ENCODE results near the gene PROKR1.
"Not testable (repeated sequence)": the region's sequence is repeated elsewhere in the genome, so short reads cannot be mapped to it uniquely, and the experiment has no call there.

Gene PROKR1

GRCh38 chr2:68643011-68643873 lies at the start of gene PROKR1:
Gene PROKR1, plus strand, starts transcription at chr2:68643579. Its CDS starts 2,243 bp downstream, at chr2:68645822.
- peak; percentile 11 for DNase-seq

GRCh38 chr2:68594041-68594440 lies 49.3 kb upstream of the PROKR1 start:
- DNase-seq = peak; percentile 10

- DNase-seq = peak; percentile 63
Measured at GRCh38 chr2:68594674-68595492, 48.5 kb upstream of the PROKR1 start.

GRCh38 chr2:68595493-68595785 lies 47.9 kb upstream of the PROKR1 start:
- DNase-seq = not testable (repeated sequence)

GRCh38 chr2:68600495-68600894 lies 42.9 kb upstream of the PROKR1 start:
- not testable (repeated sequence) for DNase-seq

- no peak for DNase-seq
Measured at GRCh38 chr2:68603059-68603458, 40.3 kb upstream of the PROKR1 start.

GRCh38 chr2:68604077-68604476 lies 39.3 kb upstream of the PROKR1 start:
- DNase-seq = no peak

- DNase-seq = no peak
Measured at GRCh38 chr2:68605939-68606338, 37.4 kb upstream of the PROKR1 start.

GRCh38 chr2:68606759-68607158 lies 36.6 kb upstream of the PROKR1 start:
- DNase-seq = no peak

GRCh38 chr2:68607837-68608236 lies 35.5 kb upstream of the PROKR1 start:
- no peak for DNase-seq

GRCh38 chr2:68612765-68613519 lies 30.4 kb upstream of the PROKR1 start:
- DNase-seq = no peak

GRCh38 chr2:68620772-68621171 lies 22.6 kb upstream of the PROKR1 start:
- no peak for DNase-seq

GRCh38 chr2:68623820-68624219 lies 19.6 kb upstream of the PROKR1 start:
- DNase-seq = no peak

GRCh38 chr2:68627615-68628014 lies 15.8 kb upstream of the PROKR1 start:
- DNase-seq = no peak

- no peak for DNase-seq
Measured at GRCh38 chr2:68632021-68632420, 11.4 kb upstream of the PROKR1 start.

- no peak for DNase-seq
Measured at GRCh38 chr2:68637047-68637446, 6.3 kb upstream of the PROKR1 start.

- DNase-seq = no peak
Measured at GRCh38 chr2:68643874-68644485, 601 bp downstream of the PROKR1 start.

GRCh38 chr2:68645523-68645922 lies 2.1 kb downstream of the PROKR1 start:
- DNase-seq = peak; percentile 51

GRCh38 chr2:68646303-68646702 lies 2.9 kb downstream of the PROKR1 start:
- DNase-seq = no peak

GRCh38 chr2:68650645-68651044 lies 7.3 kb downstream of the PROKR1 start:
- DNase-seq = no peak

- DNase-seq = peak; percentile 33
Measured at GRCh38 chr2:68653034-68653433, 9.7 kb downstream of the PROKR1 start.

- DNase-seq = peak; percentile 89
Measured at GRCh38 chr2:68653538-68653982, 10.2 kb downstream of the PROKR1 start.

- DNase-seq = no peak
Measured at GRCh38 chr2:68658266-68658665, 14.9 kb downstream of the PROKR1 start.

All from activated CD4-positive, alpha-beta T cell treated with anti-CD3 and anti-CD28 coated beads, Interleukin-2, Interleukin-6, amounts not matched to agents 100 ng/mL and 50 ng/mL, durations not matched to agents 16 hours and 8 hours (primary cell).